SK-N-MC (cell line): Measurements from ENCODE around the gene KLHL29.

Source experiments
- EZH2 ChIP-seq: fragments of 200-600 bp; sonication (generic); IDR thresholded peaks from one replicate; pipeline ENCODE4 v1.6.1; 2017; ENCODE audit warnings: antibody characterized with exemption
- FOXP2 ChIP-seq: optimal IDR thresholded peaks from 2 replicates; pipeline ENCODE3; 2011; ENCODE audit warnings: mild to moderate bottlenecking, moderate library complexity; ENCODE audit not compliant: insufficient read depth; ENCODE audit errors: extremely low read length, control extremely low read depth
- POLR2AphosphoS5 ChIP-seq: IDR thresholded peaks from 2 replicates; pipeline ENCODE4 v1.6.1; 2012; ENCODE audit warnings: mild to moderate bottlenecking, low read depth, low read length, borderline replicate concordance

DNA sequence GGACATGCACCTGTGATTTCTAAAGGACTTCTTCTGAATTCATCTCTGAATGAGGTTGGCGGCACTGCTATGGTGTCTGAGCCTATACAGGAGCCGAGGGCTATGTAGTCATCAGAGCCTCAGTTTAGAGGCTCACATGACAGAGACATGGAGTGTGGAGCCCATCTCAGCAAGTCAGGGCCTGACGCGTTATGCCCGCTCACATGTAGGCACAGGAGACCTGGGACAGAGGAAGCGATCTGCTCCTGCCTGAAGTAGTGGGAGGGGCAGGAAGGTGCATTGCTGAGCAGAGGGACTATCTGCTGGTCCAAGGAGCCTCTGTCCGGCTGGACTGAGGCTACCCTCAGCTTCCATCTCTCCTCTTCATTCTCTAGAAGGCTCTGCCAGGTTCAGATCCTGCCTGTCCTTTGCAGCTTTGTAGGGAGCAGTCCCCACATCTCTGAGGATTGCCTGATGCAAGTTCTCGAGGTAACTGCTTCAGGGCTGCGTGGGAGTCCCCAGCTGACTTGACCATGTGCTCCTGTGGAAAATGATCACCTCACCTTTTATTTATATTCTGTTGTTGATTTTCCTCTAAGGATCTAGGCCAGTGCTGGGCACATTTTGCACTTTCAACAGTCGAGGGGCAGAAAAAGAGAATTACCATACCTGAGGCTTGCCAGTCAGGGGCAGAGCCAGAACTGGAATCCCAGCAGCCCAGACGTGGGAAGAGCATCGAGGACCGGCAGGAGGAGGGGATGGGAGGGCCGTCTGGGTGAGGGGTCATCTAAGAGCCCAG, 16.6 kb downstream of the KLHL29 start:
- no peak for TF ChIP-seq EZH2
- TF ChIP-seq POLR2AphosphoS5, result no peak
- no peak for TF ChIP-seq FOXP2
